SIG-M5 treated with dmso at 0.1 percent for 504 hours (cell line): ENCODE data around the gene RAB4A.

ENCODE experiments used
- DNase-seq: peaks from one replicate; lab custom pipeline; 2025; ENCODE audit not compliant: unreplicated experiment; lab: John Stamatoyannopoulos, UW

The RAB4A gene

GRCh38 chr1:229334269-229334668, 63.4 kb downstream of the RAB4A start:
- no peak for DNase-seq

- DNase-seq = no peak
These were observed 63.8 kb downstream of the RAB4A start for GRCh38 chr1:229334716-229335115.

- DNase-seq = no peak
These were observed 65.4 kb downstream of the RAB4A start for GRCh38 chr1:229336345-229336744.

- DNase-seq = no peak
These were observed 68.2 kb downstream of the RAB4A start for GRCh38 chr1:229339086-229339485.

- peak; percentile 51 for DNase-seq
These were observed 68.6 kb downstream of the RAB4A start for GRCh38 chr1:229339520-229339919.

- DNase-seq = no peak
These were observed 69.6 kb downstream of the RAB4A start for GRCh38 chr1:229340496-229340895.

- peak; percentile 97 for DNase-seq
These were observed 71.1 kb downstream of the RAB4A start for GRCh38 chr1:229341774-229342655.

- peak; percentile 74 for DNase-seq
These were observed 72.0 kb downstream of the RAB4A start, which contains the start of gene CCSAP for GRCh38 chr1:229342656-229343569. CCSAP (minus strand) TSS chr1:229343047; CDS start chr1:229342465, 582 bp downstream.

- DNase-seq = no peak
These were observed 73.2 kb downstream of the RAB4A start for GRCh38 chr1:229344139-229344538.

- no peak for DNase-seq
These were observed 74.2 kb downstream of the RAB4A start for GRCh38 chr1:229344937-229345684.

GRCh38 chr1:229347528-229347927, 76.6 kb downstream of the RAB4A start:
- peak; percentile 83 for DNase-seq

- DNase-seq = no peak
These were observed 78.8 kb downstream of the RAB4A start for GRCh38 chr1:229349463-229350385.

GRCh38 chr1:229352975-229353374, 82.1 kb downstream of the RAB4A start:
- no peak for DNase-seq

- DNase-seq = no peak
These were observed 83.3 kb downstream of the RAB4A start for GRCh38 chr1:229354226-229354625.
